Loucy (cell line): Measurements from ENCODE around the gene MAGIX.

Source experiments
- H2AFZ ChIP-seq: fragments of 200-600 bp; sonication (generic); 2 replicates; pipeline ENCODE4 v1.6.0; 2016; ENCODE audit warnings: antibody characterized with exemption, mild to moderate bottlenecking, low read length, moderate library complexity
- H3F3A ChIP-seq: fragments of 200-600 bp; 2 replicates; pipeline ENCODE4 v1.6.0; 2016; ENCODE audit warnings: antibody characterized with exemption, low read depth, mild to moderate bottlenecking
- H3K27me3 ChIP-seq: fragments of 200-600 bp; sonication (generic); 2 replicates; pipeline ENCODE4 v1.6.1; 2014; ENCODE audit warnings: low read length, mild to moderate bottlenecking; ENCODE audit not compliant: insufficient read depth, poor library complexity, severe bottlenecking
- H3K36me3 ChIP-seq: fragments of 200-600 bp; sonication (generic); 2 replicates; pipeline ENCODE4 v1.6.1; 2016; ENCODE audit warnings: low read length; ENCODE audit not compliant: insufficient read depth
- H3K4me1 ChIP-seq: fragments of 200-600 bp; sonication (generic); 2 replicates; pipeline ENCODE4 v1.5.1; 2014; ENCODE audit warnings: low read length, mild to moderate bottlenecking; ENCODE audit not compliant: insufficient read depth, poor library complexity, severe bottlenecking
- H3K4me2 ChIP-seq: fragments of 200-600 bp; sonication (generic); 2 replicates; pipeline ENCODE4 v1.6.0; 2014; ENCODE audit warnings: antibody characterized with exemption, low read length, low read depth, mild to moderate bottlenecking; ENCODE audit not compliant: poor library complexity, severe bottlenecking
- H3K4me3 ChIP-seq: fragments of 200-600 bp; sonication (generic); 2 replicates; pipeline ENCODE4 v1.5.1; 2014; ENCODE audit warnings: low read length, mild to moderate bottlenecking, mixed read lengths; ENCODE audit not compliant: poor library complexity, severe bottlenecking
- H3K79me2 ChIP-seq: fragments of 200-600 bp; sonication (generic); 2 replicates; pipeline ENCODE4 v1.6.1; 2014; ENCODE audit warnings: low read length; ENCODE audit not compliant: insufficient read depth
- H3K9ac ChIP-seq: fragments of 200-600 bp; sonication (generic); 2 replicates; pipeline ENCODE4 v1.6.0; 2014; ENCODE audit warnings: mild to moderate bottlenecking, low read depth, low read length, moderate library complexity; ENCODE audit not compliant: poor library complexity, severe bottlenecking
- H3K9me2 ChIP-seq: fragments of 200-600 bp; sonication (generic); replicated peaks from 2 replicates; pipeline ENCODE4 v1.6.1; 2016; ENCODE audit warnings: low read depth, low read length, mixed read lengths
- H3K9me3 ChIP-seq: fragments of 200-600 bp; sonication (generic); 2 replicates; pipeline ENCODE4 v1.6.1; 2014; ENCODE audit warnings: mild to moderate bottlenecking, antibody characterized with exemption, low read length, low read depth; ENCODE audit not compliant: insufficient read depth
- H4K20me1 ChIP-seq: fragments of 200-600 bp; sonication (generic); 2 replicates; pipeline ENCODE4 v1.6.0; 2014; ENCODE audit warnings: antibody characterized with exemption, low read length, mild to moderate bottlenecking; ENCODE audit not compliant: insufficient read depth, poor library complexity, severe bottlenecking
- EZH2phosphoT487 ChIP-seq: fragments of 200-600 bp; IDR thresholded peaks from 2 replicates; pipeline ENCODE4 v1.6.1; 2018; ENCODE audit warnings: antibody characterized with exemption, mild to moderate bottlenecking, moderate library complexity, borderline replicate concordance
- TF ChIP-seq, protein P1 (sequence below): fragments of 200-600 bp; sonication (generic); conservative IDR thresholded peaks from 2 replicates; pipeline ENCODE4 v1.5.1; 2014; ENCODE audit warnings: mild to moderate bottlenecking, antibody characterized with exemption, low read length

MAGIX gene

DNA sequence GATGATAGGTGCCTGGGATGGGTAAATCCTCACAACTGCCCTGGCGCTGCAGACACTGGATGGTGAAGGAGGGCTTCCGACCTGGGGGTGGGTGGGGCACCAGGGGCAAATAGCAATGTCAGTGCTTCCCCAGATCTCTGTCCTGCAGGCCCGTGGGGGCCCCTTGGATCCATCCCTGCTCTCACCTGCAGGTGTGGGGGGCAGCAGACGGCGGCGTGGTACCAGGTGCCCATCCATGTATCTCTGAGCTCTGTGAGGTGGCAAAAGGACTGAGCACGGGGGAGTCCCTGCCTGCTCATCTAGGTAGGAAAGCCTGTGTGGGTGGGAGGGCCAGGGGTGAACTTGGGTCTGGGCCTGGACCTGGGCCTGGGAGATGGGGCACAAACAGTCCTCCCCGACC lies 44.0 kb downstream of the MAGIX start:
- Histone ChIP-seq H4K20me1 (no peaks in the 10 kb centered on the region), H3K27me3 (peaks cover 18% of the 10 kb centered on the region), H3K4me2 (no peak overlapping the region), H3K4me3 (no peak overlapping the region), H2AFZ (no peak overlapping the region), H3K36me3 (no peaks in the 10 kb centered on the region), H3K4me1 (no peaks in the 10 kb centered on the region), H3K9ac (no peak overlapping the region), H3F3A (no peaks in the 10 kb centered on the region), H3K79me2 (no peaks in the 10 kb centered on the region), H3K9me2 (no peaks in the 10 kb centered on the region), H3K9me3 (no peaks in the 10 kb centered on the region)
- TF ChIP-seq, protein P1, sequence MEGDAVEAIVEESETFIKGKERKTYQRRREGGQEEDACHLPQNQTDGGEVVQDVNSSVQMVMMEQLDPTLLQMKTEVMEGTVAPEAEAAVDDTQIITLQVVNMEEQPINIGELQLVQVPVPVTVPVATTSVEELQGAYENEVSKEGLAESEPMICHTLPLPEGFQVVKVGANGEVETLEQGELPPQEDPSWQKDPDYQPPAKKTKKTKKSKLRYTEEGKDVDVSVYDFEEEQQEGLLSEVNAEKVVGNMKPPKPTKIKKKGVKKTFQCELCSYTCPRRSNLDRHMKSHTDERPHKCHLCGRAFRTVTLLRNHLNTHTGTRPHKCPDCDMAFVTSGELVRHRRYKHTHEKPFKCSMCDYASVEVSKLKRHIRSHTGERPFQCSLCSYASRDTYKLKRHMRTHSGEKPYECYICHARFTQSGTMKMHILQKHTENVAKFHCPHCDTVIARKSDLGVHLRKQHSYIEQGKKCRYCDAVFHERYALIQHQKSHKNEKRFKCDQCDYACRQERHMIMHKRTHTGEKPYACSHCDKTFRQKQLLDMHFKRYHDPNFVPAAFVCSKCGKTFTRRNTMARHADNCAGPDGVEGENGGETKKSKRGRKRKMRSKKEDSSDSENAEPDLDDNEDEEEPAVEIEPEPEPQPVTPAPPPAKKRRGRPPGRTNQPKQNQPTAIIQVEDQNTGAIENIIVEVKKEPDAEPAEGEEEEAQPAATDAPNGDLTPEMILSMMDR = no peak
- no peak for TF ChIP-seq EZH2phosphoT487

DNA sequence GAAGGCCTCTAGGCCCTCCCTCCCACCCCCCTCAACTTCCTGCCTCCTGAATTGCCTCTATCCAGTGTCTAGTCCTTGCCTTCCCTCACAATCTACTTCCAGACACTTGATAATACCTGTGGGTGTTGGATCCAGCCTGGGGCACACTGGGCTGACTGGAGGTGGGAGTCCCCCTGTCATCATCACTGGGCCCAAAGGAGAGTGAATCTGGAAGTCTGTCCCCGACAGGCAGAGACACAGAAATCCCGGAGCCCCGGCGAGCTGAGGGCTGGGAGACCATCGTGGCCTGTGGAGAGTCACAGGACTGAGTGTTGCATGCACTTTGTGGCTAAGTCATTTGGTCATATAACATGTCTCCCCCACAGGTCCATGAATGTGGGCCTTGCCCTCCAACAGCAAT lies 45.8 kb downstream of the MAGIX start:
- TF ChIP-seq EZH2phosphoT487 = no peak
- TF ChIP-seq, protein P1 = no peak
- no peaks in the 10 kb centered on the region for H3K9me2 ChIP-seq
- H3K27me3 ChIP-seq = peaks cover 14% of the 10 kb centered on the region
- no peaks in the 10 kb centered on the region for H3K9me3 ChIP-seq
- no peak overlapping the region for H3K4me3 ChIP-seq
- no peaks in the 10 kb centered on the region for H4K20me1 ChIP-seq
- H3K36me3 ChIP-seq = no peaks in the 10 kb centered on the region
- no peaks in the 10 kb centered on the region for H3K4me1 ChIP-seq
- no peak overlapping the region for H3K9ac ChIP-seq
- no peaks in the 10 kb centered on the region for H3F3A ChIP-seq
- no peak overlapping the region for H2AFZ ChIP-seq
- H3K79me2 ChIP-seq = no peaks in the 10 kb centered on the region
- H3K4me2 ChIP-seq = no peak overlapping the region

DNA sequence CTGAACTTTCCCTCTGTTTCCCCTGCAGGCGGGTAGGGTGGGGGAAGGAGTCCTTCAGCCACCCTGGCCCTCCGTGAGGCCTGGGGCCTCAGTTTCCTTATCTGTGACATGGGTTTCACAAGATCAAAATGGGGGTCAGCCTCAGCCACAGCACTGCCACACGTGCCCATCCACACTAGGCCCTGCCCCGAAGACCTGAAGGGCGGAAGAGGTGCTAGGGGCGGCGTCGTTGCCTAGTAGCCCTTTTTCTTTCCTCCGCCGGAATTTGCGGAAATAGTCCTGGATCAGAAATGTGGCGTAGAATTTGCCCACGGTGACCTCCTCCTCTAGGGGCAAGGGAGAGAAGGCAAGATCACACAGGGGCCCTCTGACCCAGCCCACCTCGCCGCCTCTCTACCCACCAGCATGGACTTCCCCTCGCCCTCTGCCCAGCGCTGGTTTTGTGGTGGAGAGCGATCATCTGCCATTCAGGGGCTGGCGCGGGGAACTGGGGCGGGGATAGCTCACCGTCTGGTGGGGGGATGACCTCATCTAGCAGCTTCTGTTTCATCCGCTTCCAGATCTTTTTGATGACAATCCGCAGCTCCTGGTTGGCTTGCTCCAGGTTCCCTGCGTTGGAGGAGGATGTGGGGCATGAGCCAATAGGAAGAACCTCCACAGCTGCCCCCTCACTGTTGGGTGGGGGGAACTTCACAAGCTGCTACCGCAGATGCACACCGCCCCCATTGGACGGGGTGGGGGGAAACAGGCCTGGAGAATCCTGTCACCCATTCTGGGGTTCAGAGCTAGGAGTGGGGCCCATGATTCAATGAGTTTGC lies 47.1 kb downstream of the MAGIX start:
- H2AFZ ChIP-seq = no peak overlapping the region
- H3K4me3 ChIP-seq = no peak overlapping the region

More for the DNA sequence above, 47.1 kb downstream of the MAGIX start:
- Histone ChIP-seq H3K36me3 (no peaks in the 10 kb centered on the region), H3K4me2 (no peak overlapping the region), H3K4me1 (no peaks in the 10 kb centered on the region), H3K9ac (no peak overlapping the region), H3K27me3 (peaks cover 1% of the 10 kb centered on the region), H3K79me2 (no peaks in the 10 kb centered on the region), H3F3A (no peaks in the 10 kb centered on the region), H3K9me3 (no peaks in the 10 kb centered on the region), H4K20me1 (no peaks in the 10 kb centered on the region), H3K9me2 (no peaks in the 10 kb centered on the region)
- no peak for TF ChIP-seq EZH2phosphoT487
- TF ChIP-seq, protein P1 = no peak
